Astrocyte (in vitro differentiated cells and primary cell): ENCODE results near the gene RBP3. TPM values are rescaled to one million over a fixed set of nuclear protein-coding genes. Genes with fewer than 3 reads are reported as not detected.
A peak's percentile ranks its signal among the peaks of the same experiment; 100 is the strongest.

Source experiments
- DNase-seq: peaks from one replicate; pipeline ENCODE4 v3.0.0-alpha.2; 2010; ENCODE audit warnings: low read depth
- FAIRE-seq: peaks from 2 replicates; lab custom pipeline; 2011; peaks lifted over from hg19 to GRCh38; lab: Jason Lieb, UNC
- H2AFZ ChIP-seq: 2 replicates; pipeline ENCODE4 v1.6.0; 2012; ENCODE audit warnings: low read depth, low read length, inconsistent platforms
- H3K27ac ChIP-seq: 2 replicates; pipeline ENCODE4 v1.5.1; 2011; ENCODE audit warnings: low read depth, low read length, inconsistent platforms
- H3K27me3 ChIP-seq: 2 replicates; pipeline ENCODE4 v1.6.0; 2011; ENCODE audit warnings: low read length, inconsistent platforms; ENCODE audit not compliant: insufficient read depth
- H3K36me3 ChIP-seq: 2 replicates; pipeline ENCODE4 v1.5.1; 2011; ENCODE audit warnings: low read length, inconsistent platforms; ENCODE audit not compliant: insufficient read depth
- H3K4me1 ChIP-seq: 2 replicates; pipeline ENCODE4 v1.5.1; 2011; ENCODE audit warnings: low read length, inconsistent platforms; ENCODE audit not compliant: insufficient read depth
- H3K4me2 ChIP-seq: 2 replicates; pipeline ENCODE4 v1.6.0; 2012; ENCODE audit warnings: low read length, inconsistent platforms
- H3K4me3 ChIP-seq: 2 replicates; pipeline ENCODE4 v1.5.1; 2011; ENCODE audit warnings: low read depth, mild to moderate bottlenecking, low read length, inconsistent platforms; ENCODE audit not compliant: insufficient read depth
- H3K79me2 ChIP-seq: 2 replicates; pipeline ENCODE4 v1.6.0; 2012; ENCODE audit warnings: mild to moderate bottlenecking, low read length, inconsistent platforms; ENCODE audit not compliant: insufficient read depth
- H3K9ac ChIP-seq: 2 replicates; pipeline ENCODE4 v1.6.0; 2012; ENCODE audit warnings: mild to moderate bottlenecking, low read length, inconsistent platforms
- H3K9me3 ChIP-seq: 2 replicates; pipeline ENCODE4 v1.5.1; 2012; ENCODE audit warnings: low read depth, mild to moderate bottlenecking, low read length, inconsistent platforms; ENCODE audit not compliant: insufficient read depth
- H4K20me1 ChIP-seq: 2 replicates; pipeline ENCODE4 v1.6.0; 2012; ENCODE audit warnings: low read length, inconsistent platforms; ENCODE audit not compliant: insufficient read depth
- H3K27ac Mint-ChIP-seq: one replicate; pipeline ENCODE4 v1.8.0; 2021; ENCODE audit warnings: mild to moderate bottlenecking, mixed read lengths; ENCODE audit not compliant: unreplicated experiment
- H3K27me3 Mint-ChIP-seq: one replicate; pipeline ENCODE4 v1.8.0; 2021; ENCODE audit warnings: low read depth, mixed read lengths; ENCODE audit not compliant: unreplicated experiment
- H3K36me3 Mint-ChIP-seq: one replicate; pipeline ENCODE4 v1.8.0; 2021; ENCODE audit warnings: low read depth, mixed read lengths; ENCODE audit not compliant: unreplicated experiment
- H3K4me1 Mint-ChIP-seq: one replicate; pipeline ENCODE4 v1.8.0; 2021; ENCODE audit warnings: low read depth, mixed read lengths; ENCODE audit not compliant: unreplicated experiment
- H3K4me3 Mint-ChIP-seq: one replicate; pipeline ENCODE4 v1.8.0; 2021; ENCODE audit warnings: mild to moderate bottlenecking, moderate library complexity, mixed read lengths; ENCODE audit not compliant: unreplicated experiment
- H3K9me3 Mint-ChIP-seq: one replicate; pipeline ENCODE4 v1.8.0; 2021; ENCODE audit warnings: mild to moderate bottlenecking, mixed read lengths; ENCODE audit not compliant: unreplicated experiment
- EZH2 ChIP-seq: IDR thresholded peaks from 2 replicates; pipeline ENCODE4 v1.6.1; 2012; ENCODE audit warnings: mild to moderate bottlenecking, low read length, inconsistent platforms; ENCODE audit not compliant: insufficient read depth
- total RNA-seq: library from RNA; stranded (reverse); gene quantifications from 2 replicates; pipeline ENCODE4 v1.2.1, GENCODE V29; 2021

Gene RBP3
- total RNA-seq, 1 donor from 2014 or later: not detected

DNA sequence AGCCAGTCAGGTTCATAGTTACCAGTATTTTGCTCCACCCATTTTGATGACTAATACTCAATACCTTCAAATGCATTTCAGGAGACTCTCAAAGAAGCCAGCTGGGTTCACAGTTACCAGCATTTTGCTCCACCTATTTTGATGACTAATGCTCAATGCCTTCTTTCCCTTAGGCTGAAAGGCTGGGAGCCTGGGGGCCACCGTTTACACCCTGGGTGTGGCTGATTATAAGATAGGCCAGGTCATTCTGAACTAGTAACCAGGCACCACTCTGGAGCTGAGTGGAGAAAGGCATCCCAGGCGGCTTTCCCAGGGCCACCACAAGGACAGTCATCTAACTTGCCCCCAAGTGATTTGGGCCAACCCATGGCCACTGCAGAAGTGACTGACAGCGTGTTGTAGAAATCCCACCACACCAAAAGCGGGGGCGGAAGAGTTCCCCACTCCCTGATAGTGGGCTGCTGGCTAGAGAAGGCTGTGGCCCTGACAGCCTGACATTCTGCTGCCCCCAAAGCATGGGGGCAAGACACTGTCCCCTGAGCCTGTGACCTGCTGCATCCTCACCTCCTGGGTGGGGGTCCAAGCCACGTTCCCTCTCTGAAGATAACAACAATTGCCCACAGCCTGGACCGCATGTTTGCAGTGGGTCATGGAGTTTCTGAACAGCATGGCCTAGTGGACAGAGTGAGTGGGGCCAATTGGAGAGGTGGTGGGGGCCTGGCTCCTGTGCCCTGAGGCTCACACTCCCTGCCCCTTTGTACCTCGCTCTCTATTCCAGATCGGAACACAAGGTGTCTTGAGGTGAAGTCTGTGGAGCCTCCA lies 58.9 kb downstream of the RBP3 start:
- Histone ChIP-seq H3K36me3 (no peaks in the 10 kb centered on the region), H3K4me1 (peaks cover 29% of the 10 kb centered on the region), H3K4me2 (peak overlapping the region; percentile 54), H2AFZ (no peak overlapping the region), H4K20me1 (no peaks in the 10 kb centered on the region), H3K27ac (peak overlapping the region; percentile 31), H3K9ac (no peak overlapping the region), H3K79me2 (no peaks in the 10 kb centered on the region), H3K4me3 (no peak overlapping the region), H3K27me3 (peaks cover 4% of the 10 kb centered on the region), H3K9me3 (no peaks in the 10 kb centered on the region)
- FAIRE-seq (no peak), DNase-seq (peak; percentile 83)
- Mint-ChIP-seq H3K27ac (peak overlapping the region; percentile 47), H3K4me1 (peaks cover 21% of the 10 kb centered on the region), H3K9me3 (peaks cover 1% of the 10 kb centered on the region), H3K4me3 (no peak overlapping the region), H3K36me3 (no peaks in the 10 kb centered on the region), H3K27me3 (no peaks in the 10 kb centered on the region)
- no peak for TF ChIP-seq EZH2

Other genes with a start within 250 kb of the RBP3 start
- 2.2 and 6.1 TPM in 2 replicates for gene GDF10, start 48.2 kb upstream of the RBP3 start, total RNA-seq
- not detected in 2 replicates for gene GDF2, start 25.9 kb upstream of the RBP3 start, total RNA-seq
- 0.94 and 1.4 TPM in 2 replicates for gene ZNF488, start 35.9 kb downstream of the RBP3 start, total RNA-seq
- gene ANXA8, start 135.8 kb downstream of the RBP3 start, total RNA-seq: 0.55 and 1.0 TPM in 2 replicates
- not detected in 2 replicates for gene FAM25G, start 143.3 kb downstream of the RBP3 start, total RNA-seq
- gene AGAP9, start 175.3 kb downstream of the RBP3 start, total RNA-seq: 6.5 and 7.0 TPM in 2 replicates